AG04449 (cell line): ENCODE data around the gene SCAF8.

Experiments used
- CTCF ChIA-PET: fragments of 350-600 bp; formaldehyde crosslinking; extraction: SDS; loops from one replicate; lab custom pipeline; 2021; ENCODE audit warnings: antibody characterized with exemption; lab: Yijun Ruan, JAX
- POLR2A ChIA-PET: fragments of 400-600, 350-600 bp; formaldehyde crosslinking; extraction: SDS; loops from one replicate; lab custom pipeline; 2020; ENCODE audit warnings: antibody characterized with exemption, inconsistent platforms; lab: Yijun Ruan, JAX
- DNase-seq: peaks from one replicate; pipeline ENCODE4 v3.0.0-alpha.2; 2010; ENCODE audit warnings: low read depth, low spot score
- H3K4me3 ChIP-seq: 2 replicates; pipeline ENCODE4 v1.5.1; 2011; ENCODE audit warnings: low read depth, mild to moderate bottlenecking, control low read depth, low read length
- TF ChIP-seq, protein P1 (sequence below): IDR thresholded peaks from one replicate; pipeline ENCODE4 v1.5.1; 2011; ENCODE audit warnings: mild to moderate bottlenecking, moderate library complexity, low read length, control low read depth, inconsistent platforms; ENCODE audit not compliant: insufficient read depth; ENCODE audit errors: missing control alignments

The SCAF8 gene

DNA sequence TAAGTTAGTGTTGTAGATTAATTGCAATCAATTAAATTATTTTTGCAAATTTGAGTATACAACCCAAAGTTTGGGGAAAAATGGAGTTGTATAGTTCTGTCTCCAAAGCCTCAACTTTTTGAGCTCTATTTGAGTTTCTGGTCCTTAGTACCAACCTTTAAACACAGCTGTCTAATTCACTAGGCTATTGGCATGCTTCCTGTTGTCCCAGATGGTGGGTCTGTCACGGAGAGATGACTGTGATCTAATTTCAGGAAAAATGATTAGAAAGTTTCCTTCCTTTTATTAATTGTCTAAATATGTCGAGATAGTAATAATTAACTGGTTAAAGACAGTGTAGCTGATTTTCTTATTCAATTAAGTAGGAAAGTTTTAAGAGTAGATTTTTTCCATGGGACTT, 109.6 kb downstream of the SCAF8 start:
- TF ChIP-seq, protein P1, sequence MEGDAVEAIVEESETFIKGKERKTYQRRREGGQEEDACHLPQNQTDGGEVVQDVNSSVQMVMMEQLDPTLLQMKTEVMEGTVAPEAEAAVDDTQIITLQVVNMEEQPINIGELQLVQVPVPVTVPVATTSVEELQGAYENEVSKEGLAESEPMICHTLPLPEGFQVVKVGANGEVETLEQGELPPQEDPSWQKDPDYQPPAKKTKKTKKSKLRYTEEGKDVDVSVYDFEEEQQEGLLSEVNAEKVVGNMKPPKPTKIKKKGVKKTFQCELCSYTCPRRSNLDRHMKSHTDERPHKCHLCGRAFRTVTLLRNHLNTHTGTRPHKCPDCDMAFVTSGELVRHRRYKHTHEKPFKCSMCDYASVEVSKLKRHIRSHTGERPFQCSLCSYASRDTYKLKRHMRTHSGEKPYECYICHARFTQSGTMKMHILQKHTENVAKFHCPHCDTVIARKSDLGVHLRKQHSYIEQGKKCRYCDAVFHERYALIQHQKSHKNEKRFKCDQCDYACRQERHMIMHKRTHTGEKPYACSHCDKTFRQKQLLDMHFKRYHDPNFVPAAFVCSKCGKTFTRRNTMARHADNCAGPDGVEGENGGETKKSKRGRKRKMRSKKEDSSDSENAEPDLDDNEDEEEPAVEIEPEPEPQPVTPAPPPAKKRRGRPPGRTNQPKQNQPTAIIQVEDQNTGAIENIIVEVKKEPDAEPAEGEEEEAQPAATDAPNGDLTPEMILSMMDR = no peak
- DNase-seq = no peak
- ChIA-PET CTCF (interaction anchor here (1.8 to 2.2 kb wide), 2 partner anchors 26 to 37 kb away, joined by 5 to 11 read pairs; no protein-coding TSS in a partner anchor), POLR2A (no interaction called here)
- no peak overlapping the region for H3K4me3 ChIP-seq

DNA sequence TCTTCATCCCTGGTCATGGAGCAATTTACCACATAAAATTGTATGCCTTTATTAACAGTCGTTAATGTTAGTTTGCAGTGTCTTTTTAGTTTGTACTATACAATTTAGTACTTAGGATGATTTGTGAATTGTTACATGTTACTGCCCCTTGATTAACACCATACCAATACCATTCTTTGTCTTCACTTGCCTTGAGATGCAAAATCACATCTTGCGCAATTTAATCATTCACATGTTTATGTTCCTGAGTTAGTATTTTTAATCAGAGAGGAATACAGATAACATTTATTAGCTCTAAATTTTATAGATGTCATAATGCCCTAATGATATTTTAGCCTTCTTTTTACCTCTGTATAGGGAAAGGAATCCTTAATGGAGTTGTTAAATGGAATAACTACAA, 114.1 kb downstream of the SCAF8 start:
- ChIA-PET CTCF (interaction anchor here (1.0 kb wide), 1 partner anchor 21 kb away, joined by 4 read pairs; no protein-coding TSS in a partner anchor), POLR2A (no interaction called here)
- TF ChIP-seq, protein P1 = no peak
- H3K4me3 ChIP-seq = no peak overlapping the region
- DNase-seq = no peak

DNA sequence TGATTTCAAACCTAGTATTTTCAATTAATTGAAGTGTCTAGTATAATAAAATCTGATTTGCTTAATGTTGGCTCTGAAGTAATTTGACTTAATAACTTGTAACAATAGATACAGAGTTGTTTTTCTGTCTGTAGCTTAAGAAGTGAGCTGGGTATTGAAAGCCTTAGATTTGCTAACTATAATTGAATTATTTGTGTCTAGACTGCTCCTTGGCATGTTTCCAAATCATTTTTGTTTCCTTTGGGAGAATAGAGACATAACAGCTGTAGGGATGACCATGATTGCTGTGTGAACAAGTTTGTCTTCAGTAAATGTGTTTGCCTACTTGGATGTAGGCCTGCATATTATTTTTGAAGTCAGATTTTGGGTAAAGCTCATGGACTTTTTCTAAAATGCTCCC, 115.4 kb downstream of the SCAF8 start:
- TF ChIP-seq, protein P1 = no peak
- no peak for DNase-seq
- no peak overlapping the region for H3K4me3 ChIP-seq
- ChIA-PET POLR2A (no interaction called here), CTCF (interaction anchor here (1.6 to 2.2 kb wide), 2 partner anchors 10 to 173 kb away, joined by 3 to 6 read pairs; no protein-coding TSS in a partner anchor)

DNA sequence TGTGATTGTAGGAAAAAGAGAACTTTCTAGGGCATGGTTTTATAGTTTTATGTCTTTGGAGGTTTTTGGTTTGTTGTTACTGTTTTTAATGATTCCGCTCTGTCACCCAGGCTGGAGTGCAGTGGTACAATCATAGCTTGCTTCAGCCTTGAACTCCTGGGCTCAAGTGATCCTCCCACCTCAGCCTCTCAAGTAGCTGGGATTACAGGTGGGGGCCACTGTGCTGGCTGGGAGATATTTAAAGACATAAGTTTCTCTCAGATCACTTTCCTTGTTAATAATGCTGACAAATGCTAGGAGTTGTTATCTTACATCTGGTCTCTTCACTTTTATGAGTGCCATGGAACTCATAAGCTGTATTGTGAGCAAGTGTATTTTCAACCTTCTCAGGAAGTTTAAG, 116.3 kb downstream of the SCAF8 start:
- no peak for DNase-seq
- no peak overlapping the region for H3K4me3 ChIP-seq
- CTCF ChIA-PET = interaction anchor here (1.6 to 2.2 kb wide), 2 partner anchors 11 to 174 kb away, joined by 3 to 6 read pairs; no protein-coding TSS in a partner anchor
- POLR2A ChIA-PET = no interaction called here
- TF ChIP-seq, protein P1 = no peak

DNA sequence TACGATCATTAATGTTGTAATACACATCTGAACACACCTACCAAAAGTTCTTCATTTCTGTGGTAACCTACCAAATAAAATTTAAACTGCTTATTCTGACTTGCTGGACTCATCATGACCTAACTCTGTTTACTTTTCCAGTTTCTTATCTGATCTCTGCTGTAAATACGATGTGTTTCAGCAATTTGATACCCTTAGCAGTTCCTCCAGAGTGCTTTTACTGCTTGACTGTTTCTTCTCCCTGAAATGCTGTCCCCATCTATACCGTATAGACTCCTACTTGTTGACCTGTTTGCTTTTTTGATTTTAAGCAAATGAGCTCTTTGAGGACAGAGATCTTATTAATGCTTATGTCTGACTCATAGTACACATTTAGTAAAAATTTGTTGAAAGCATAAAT, 119.5 kb downstream of the SCAF8 start:
- TF ChIP-seq, protein P1 = no peak
- DNase-seq = no peak
- POLR2A ChIA-PET = no interaction called here
- H3K4me3 ChIP-seq = no peak overlapping the region
- CTCF ChIA-PET = interaction anchor here (1.3 to 3.9 kb wide), 6 partner anchors 10 to 320 kb away, joined by 3 to 20 read pairs (median 6); no protein-coding TSS in a partner anchor

DNA sequence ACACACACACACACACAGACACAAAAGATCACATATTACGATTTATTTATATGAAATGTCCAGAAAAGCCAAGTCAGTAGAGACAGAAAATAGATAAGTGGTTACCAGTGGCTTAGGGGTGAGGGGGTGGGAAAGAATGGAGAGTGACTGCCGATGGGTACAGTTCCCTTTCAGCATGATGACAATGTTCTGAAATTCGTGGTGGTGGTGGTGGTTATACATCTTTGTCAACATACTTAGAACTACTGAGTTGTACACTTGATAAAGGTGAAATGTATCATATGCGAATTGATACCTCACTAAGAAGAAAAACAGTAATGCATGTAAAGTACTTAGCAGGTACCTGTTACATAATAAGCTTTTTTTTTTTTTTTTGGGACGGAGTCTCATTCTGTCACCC, 124.3 kb downstream of the SCAF8 start:
- TF ChIP-seq, protein P1 = no peak
- no peak overlapping the region for H3K4me3 ChIP-seq
- ChIA-PET POLR2A (no interaction called here), CTCF (interaction anchor here (1.0 to 3.8 kb wide), 3 partner anchors 9 to 320 kb away, joined by 3 to 24 read pairs (median 7); no protein-coding TSS in a partner anchor)
- no peak for DNase-seq
